Right lobe of liver (tissue), 6 donors: ENCODE results near the gene UBLCP1. TPM values are rescaled to one million over a fixed set of nuclear protein-coding genes. Genes with fewer than 3 reads are reported as not detected.

Source experiments
- ATAC-seq, 4 donors: fragments of 200-7000 bp; cut with Tn5 transposase; one replicate each; pipeline ENCODE4 v1.9.1; 2020; ENCODE audit warnings: mild to moderate bottlenecking in 4 of 4, moderate library complexity in 4 of 4
- DNase-seq, 3 donors: peaks; one replicate each; pipeline ENCODE4 v3.0.0-alpha.2; 2020
- H3K27ac ChIP-seq, 3 donors: fragments of 200-600 bp; one replicate each; pipeline ENCODE4 v1.8.0; 2022
- H3K27me3 ChIP-seq, 2 donors: fragments of 200-600 bp; one replicate each; pipeline ENCODE4 v1.8.0; 2022
- H3K36me3 ChIP-seq, 4 donors: fragments of 200-600 bp; sonication (generic) in 1 of 4; one replicate each; pipeline versions ENCODE4 v1.5.1 to v1.8.0; 2017 to 2022; ENCODE audit warnings: control low read depth in 1 of 4
- H3K4me1 ChIP-seq, 4 donors: fragments of 200-600 bp; sonication (generic) in 1 of 4; one replicate each; pipeline versions ENCODE4 v1.5.1 to v1.8.0; 2017 to 2022; ENCODE audit warnings: control low read depth in 1 of 4
- H3K4me3 ChIP-seq, 3 donors: fragments of 200-600 bp; one replicate each; pipeline ENCODE4 v1.8.0; 2022
- H3K9me3 ChIP-seq, 4 donors: fragments of 200-600 bp; sonication (generic) in 1 of 4; one replicate each; pipeline versions ENCODE4 v1.5.1 to v1.8.0; 2017 to 2022; ENCODE audit warnings: control low read depth in 1 of 4
- POLR2A ChIP-seq: fragments of 450-650 bp; IDR thresholded peaks from one replicate; pipeline ENCODE4 v1.6.1; 2017; ENCODE audit warnings: antibody characterized with exemption, mild to moderate bottlenecking
- WGBS: methylation state at CpG from one replicate; pipeline ENCODE4 v1.1.6; 2018; ENCODE audit warnings: low coverage, low lambda C conversion rate; ENCODE audit not compliant: insufficient coverage; ENCODE audit errors: missing lambda C conversion rate; 5-methylcytosine and 5-hydroxymethylcytosine counted together
- intact Hi-C, 2 donors: fragments of 100-400 bp; cut with DNase I; formaldehyde crosslinking; loops; one replicate each; pipeline versions ENCODE4 v1.11.2 to v1.14.1; 2022
- total RNA-seq, 6 experiments: library from RNA; depleted of rRNA in 2 of 6; stranded (reverse); fragments of >200 nt in 2 of 6; fragmentation: NEBNext Ultra II Directional in 3 of 6; extraction: Animal tissue kit (Norgen Biotek cat#: 25700) in 3 of 6; gene quantifications; one replicate each; pipeline versions ENCODE4 v1.1.0 to v1.2.4, GENCODE V29; 2016 to 2023
- TF ChIP-seq, protein P1 (sequence below), 4 donors: fragments of 200-600 bp in 3 of 4; fragments of 450-650 bp in 1 of 4; IDR thresholded peaks; one replicate each; pipeline versions ENCODE4 v1.5.1 to v1.8.0; 2016 to 2022; ENCODE audit warnings: antibody characterized with exemption in 4 of 4, mild to moderate bottlenecking in 2 of 4
- donor health status: DM: no; HTN: yes; CAD: no.
- donor health status: DM: no; HTN: no; CAD: no.
- donor health status: DM: no; HTN: no; CAD: no.
- donor health status: DM: no; HTN: yes; CAD: no.
- donor health status: DM: no; HTN: yes; CAD: no.

UBLCP1 gene
- total RNA-seq, 6 experiments from 2014 or later = 5.5 to 13.8 (median 8.1) TPM

DNA sequence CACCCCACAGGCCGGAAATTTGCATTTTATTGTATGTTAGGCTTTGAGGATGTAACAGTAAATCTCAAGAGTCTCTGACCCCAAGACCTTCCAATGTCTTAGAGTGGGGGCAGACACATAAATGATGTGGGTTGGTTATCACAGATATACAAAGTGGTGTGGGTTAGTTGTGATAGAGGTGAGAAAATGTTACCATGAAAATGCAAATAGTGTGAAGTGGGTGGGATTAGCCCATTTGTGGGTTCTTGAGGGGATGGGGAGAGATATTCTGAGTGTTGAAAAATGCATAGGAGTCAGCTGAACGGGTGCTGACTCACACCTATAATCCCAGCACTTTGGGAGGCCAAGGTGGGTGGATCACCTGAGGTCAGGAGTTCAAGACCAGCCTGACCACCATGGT lies 45.9 kb upstream of the UBLCP1 start:
- intact Hi-C loops = no loop called here
- Histone ChIP-seq H3K36me3 (no peaks in the 10 kb centered on the region), H3K27ac (no peak overlapping the region), H3K4me1 (no peaks in the 10 kb centered on the region), H3K27me3 (no peaks in the 10 kb centered on the region), H3K4me3 (no peak overlapping the region), H3K9me3 (no peaks in the 10 kb centered on the region)
- ATAC-seq (no peak), DNase-seq (no peak)
- TF ChIP-seq, protein P1, sequence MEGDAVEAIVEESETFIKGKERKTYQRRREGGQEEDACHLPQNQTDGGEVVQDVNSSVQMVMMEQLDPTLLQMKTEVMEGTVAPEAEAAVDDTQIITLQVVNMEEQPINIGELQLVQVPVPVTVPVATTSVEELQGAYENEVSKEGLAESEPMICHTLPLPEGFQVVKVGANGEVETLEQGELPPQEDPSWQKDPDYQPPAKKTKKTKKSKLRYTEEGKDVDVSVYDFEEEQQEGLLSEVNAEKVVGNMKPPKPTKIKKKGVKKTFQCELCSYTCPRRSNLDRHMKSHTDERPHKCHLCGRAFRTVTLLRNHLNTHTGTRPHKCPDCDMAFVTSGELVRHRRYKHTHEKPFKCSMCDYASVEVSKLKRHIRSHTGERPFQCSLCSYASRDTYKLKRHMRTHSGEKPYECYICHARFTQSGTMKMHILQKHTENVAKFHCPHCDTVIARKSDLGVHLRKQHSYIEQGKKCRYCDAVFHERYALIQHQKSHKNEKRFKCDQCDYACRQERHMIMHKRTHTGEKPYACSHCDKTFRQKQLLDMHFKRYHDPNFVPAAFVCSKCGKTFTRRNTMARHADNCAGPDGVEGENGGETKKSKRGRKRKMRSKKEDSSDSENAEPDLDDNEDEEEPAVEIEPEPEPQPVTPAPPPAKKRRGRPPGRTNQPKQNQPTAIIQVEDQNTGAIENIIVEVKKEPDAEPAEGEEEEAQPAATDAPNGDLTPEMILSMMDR (IDR thresholded peaks at IDR 0.05) = no peak
- no peak for TF ChIP-seq POLR2A
- WGBS = 43% methylated on average over 1 of the region's 2 CpGs

DNA sequence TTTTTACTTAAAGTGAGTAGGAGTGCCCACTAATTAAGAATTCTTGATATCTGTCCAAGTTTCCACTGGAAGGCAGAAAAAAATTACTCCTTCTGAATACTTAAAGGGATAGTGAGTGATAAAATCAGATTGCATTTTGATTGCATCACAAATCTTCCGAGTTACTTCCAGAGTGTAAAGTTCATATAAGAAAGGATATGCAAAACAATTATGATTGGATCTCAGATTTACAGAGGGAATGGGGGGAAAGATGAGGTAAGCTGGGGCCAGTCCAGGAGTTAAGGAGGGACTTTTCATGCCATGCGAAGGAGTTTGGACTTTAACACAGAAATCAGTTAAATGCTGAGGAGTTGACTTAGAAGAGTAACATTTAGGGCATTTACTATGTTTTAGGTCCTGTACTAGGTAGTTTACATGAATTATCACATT lies 44.5 kb upstream of the UBLCP1 start:
- no peak overlapping the region for H3K27ac ChIP-seq
- H3K27me3 ChIP-seq = no peaks in the 10 kb centered on the region
- H3K36me3 ChIP-seq = no peaks in the 10 kb centered on the region
- no peaks in the 10 kb centered on the region for H3K9me3 ChIP-seq
- intact Hi-C loops = no loop called here
- no peak overlapping the region for H3K4me3 ChIP-seq
- 31% methylated on average over 2 of the region's 2 CpGs for WGBS
- DNase-seq (no peak), ATAC-seq (no peak)
- H3K4me1 ChIP-seq = no peaks in the 10 kb centered on the region
- no peak for TF ChIP-seq POLR2A
- TF ChIP-seq, protein P1 (IDR thresholded peaks at IDR 0.05) = no peak

DNA sequence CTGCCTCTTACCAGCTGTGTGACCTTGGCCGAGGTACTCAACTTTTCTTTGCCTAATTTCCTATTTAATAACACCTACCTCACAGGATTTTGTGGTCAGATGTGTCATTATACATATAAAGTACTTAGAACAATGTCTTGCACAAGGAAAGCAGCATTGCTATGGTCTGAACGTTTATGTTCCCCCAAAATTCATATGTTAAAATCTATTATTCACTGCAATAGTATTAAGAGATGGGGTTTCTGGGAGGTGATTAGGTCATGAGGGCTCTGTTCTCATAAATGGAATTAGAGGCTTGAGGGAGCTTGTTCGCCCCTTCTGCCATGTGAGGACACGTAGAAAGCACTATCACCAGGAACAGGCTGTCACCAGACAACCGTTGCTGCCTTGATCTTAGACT lies 42.9 kb upstream of the UBLCP1 start:
- TF ChIP-seq, protein P1 (IDR thresholded peaks at IDR 0.05) = no peak
- TF ChIP-seq POLR2A = no peak
- H3K27me3 ChIP-seq = no peaks in the 10 kb centered on the region
- WGBS = 66% methylated on average over 4 of the region's 5 CpGs
- no peaks in the 10 kb centered on the region for H3K4me1 ChIP-seq
- no peak overlapping the region for H3K4me3 ChIP-seq
- no peaks in the 10 kb centered on the region for H3K9me3 ChIP-seq
- no peak for DNase-seq
- H3K36me3 ChIP-seq = no peaks in the 10 kb centered on the region
- no peak overlapping the region for H3K27ac ChIP-seq
- intact Hi-C loops = no loop called here
- ATAC-seq = no peak

DNA sequence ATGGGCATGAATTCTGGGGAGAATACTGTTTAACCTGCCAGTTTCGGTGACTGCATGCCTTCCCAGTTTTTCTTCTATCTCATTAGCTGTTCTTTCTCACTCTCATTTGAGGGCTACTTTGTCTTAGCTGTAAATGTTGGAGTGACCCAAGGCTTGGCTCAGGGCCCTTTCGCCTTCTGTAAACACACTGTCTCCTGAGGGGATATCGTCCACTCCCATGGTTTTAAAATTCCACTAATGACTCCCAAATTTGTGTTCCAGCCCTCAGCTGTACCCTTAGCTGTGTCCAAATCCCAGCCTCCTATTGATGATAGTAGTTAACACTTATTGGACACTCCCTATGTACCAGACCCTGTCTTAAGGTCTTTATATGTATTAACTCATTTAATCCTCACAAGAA lies 39.6 kb upstream of the UBLCP1 start:
- ATAC-seq (no peak), DNase-seq (no peak)
- no peaks in the 10 kb centered on the region for H3K36me3 ChIP-seq
- H3K27me3 ChIP-seq = no peaks in the 10 kb centered on the region
- no peak overlapping the region for H3K27ac ChIP-seq
- no peaks in the 10 kb centered on the region for H3K4me1 ChIP-seq
- WGBS = 81% methylated on average over 3 of the region's 3 CpGs
- no peak for TF ChIP-seq POLR2A
- TF ChIP-seq, protein P1 (IDR thresholded peaks at IDR 0.05) = no peak
- H3K9me3 ChIP-seq = no peaks in the 10 kb centered on the region
- no peak overlapping the region for H3K4me3 ChIP-seq
- intact Hi-C loops = no loop called here

DNA sequence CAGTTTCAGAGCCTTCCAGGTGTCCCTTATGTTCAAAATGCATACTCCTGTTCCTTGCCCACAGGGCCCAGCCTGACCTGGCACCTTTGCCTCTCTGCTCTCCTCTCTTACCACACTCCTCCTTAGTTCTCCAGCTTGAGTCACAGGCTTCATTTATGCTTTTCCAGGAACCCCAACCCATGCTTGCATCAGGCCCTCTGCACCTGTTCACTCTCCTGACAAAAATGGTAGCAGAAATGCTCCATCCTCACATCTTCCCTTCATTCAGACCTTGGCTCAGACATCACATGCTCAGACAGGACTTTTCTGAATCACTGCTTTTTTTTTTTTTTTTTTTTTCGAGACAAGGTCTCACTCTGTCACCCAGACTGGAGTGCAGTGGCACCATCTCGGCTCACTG lies 38.6 kb upstream of the UBLCP1 start:
- intact Hi-C loops = no loop called here
- no peak overlapping the region for H3K27ac ChIP-seq
- DNase-seq (no peak), ATAC-seq (no peak)
- 100% methylated on average over 1 of the region's 2 CpGs for WGBS
- no peak overlapping the region for H3K4me3 ChIP-seq
- no peaks in the 10 kb centered on the region for H3K27me3 ChIP-seq
- H3K9me3 ChIP-seq = no peaks in the 10 kb centered on the region
- no peaks in the 10 kb centered on the region for H3K4me1 ChIP-seq
- no peaks in the 10 kb centered on the region for H3K36me3 ChIP-seq
- no peak for TF ChIP-seq POLR2A
- TF ChIP-seq, protein P1 (IDR thresholded peaks at IDR 0.05) = no peak
